Body of pancreas (tissue), 4 donors: ENCODE data around the gene FABP1.

Experiments used
- CTCF ChIP-seq, 7 experiments: fragments of 450-650 bp in 4 of 7; fragments of 200-600 bp in 3 of 7; sonication (generic) in 3 of 7; IDR thresholded peaks; one replicate each; pipeline ENCODE4 v1.5.1; 2016 to 2019; ENCODE audit warnings: antibody characterized with exemption in 7 of 7
- POLR2A ChIP-seq, 3 donors: fragments of 450-650 bp; IDR thresholded peaks; one replicate each; pipeline ENCODE4 v1.6.1; 2016; ENCODE audit warnings: antibody characterized with exemption in 3 of 3, mild to moderate bottlenecking in 2 of 3

- no peak for TF ChIP-seq CTCF (IDR thresholded peaks at IDR 0.05)
- no peak for TF ChIP-seq POLR2A (IDR thresholded peaks at IDR 0.05)
Measured at GRCh38 chr2:88092773-88093172, 35.1 kb downstream of the FABP1 start.
